H1 (cell line): ENCODE measurements around the gene LRCH1. TPM values are rescaled to one million over a fixed set of nuclear protein-coding genes. Genes with fewer than 3 reads are reported as not detected.

Experiments used
- CTCF ChIA-PET: fragments of 300-600 bp; sonication (Branson Sonifier 250); formaldehyde crosslinking; loops from one replicate; lab custom pipeline; 2021; ENCODE audit not compliant: partially characterized antibody; lab: Charles Lee
- POLR2A ChIA-PET: fragments of 300-600 bp; sonication (Branson Sonifier 250); formaldehyde crosslinking; loops from one replicate; lab custom pipeline; 2021; ENCODE audit warnings: inconsistent platforms; ENCODE audit not compliant: partially characterized antibody; lab: Charles Lee
- DNase-seq, 2 experiments: peaks; one replicate each; pipeline versions ENCODE4 v3.0.0 to v3.0.0-alpha.2; 2010 to 2022; ENCODE audit warnings: low spot score in 2 of 2, low read depth in 1 of 2, mixed read lengths in 1 of 2
- FAIRE-seq: peaks from 2 replicates; lab custom pipeline; 2011; peaks lifted over from hg19 to GRCh38; lab: Jason Lieb, UNC
- H2AFZ ChIP-seq: 2 replicates; pipeline ENCODE4 v1.8.1; 2012; ENCODE audit warnings: low read length, inconsistent platforms
- H2AK5ac ChIP-seq: 2 replicates; pipeline ENCODE4 v1.6.1; 2013; ENCODE audit warnings: low read depth, low read length
- H2BK120ac ChIP-seq: replicated peaks from 2 replicates; pipeline ENCODE3; 2013; ENCODE audit warnings: low read depth, low read length, inconsistent platforms
- H2BK12ac ChIP-seq: 2 replicates; pipeline ENCODE4 v1.6.1; 2013; ENCODE audit warnings: low read depth, low read length
- H2BK15ac ChIP-seq: 2 replicates; pipeline ENCODE4 v1.6.1; 2013; ENCODE audit warnings: low read length
- H2BK20ac ChIP-seq: 2 replicates; pipeline ENCODE4 v1.6.1; 2013; ENCODE audit warnings: low read length
- H2BK5ac ChIP-seq: 2 replicates; pipeline ENCODE4 v1.6.1; 2013; ENCODE audit warnings: low read depth, low read length
- H3K14ac ChIP-seq: 2 replicates; pipeline ENCODE4 v1.6.1; 2013; ENCODE audit warnings: inconsistent platforms; ENCODE audit not compliant: insufficient read length
- H3K18ac ChIP-seq: 2 replicates; pipeline ENCODE4 v1.6.1; 2013; ENCODE audit warnings: low read length; ENCODE audit errors: extremely low read depth
- H3K23ac ChIP-seq: 2 replicates; pipeline ENCODE4 v1.6.1; 2013; ENCODE audit warnings: inconsistent platforms; ENCODE audit not compliant: insufficient read length
- H3K23me2 ChIP-seq: 2 replicates; pipeline ENCODE4 v1.6.1; 2013; ENCODE audit warnings: low read depth, low read length
- H3K27ac ChIP-seq: 2 replicates; pipeline ENCODE4 v1.6.1; 2011; ENCODE audit warnings: low read depth, low read length, inconsistent platforms
- H3K27me3 ChIP-seq, 4 experiments: replicated peaks in 1 of 4; 1 replicate in 1 of 4; 2 replicates in 3 of 4; pipeline versions ENCODE4 v1.6.1 to v1.8.1; 2011 to 2013; ENCODE audit warnings: low read length in 3 of 4, mild to moderate bottlenecking in 3 of 4, inconsistent platforms in 2 of 4, mixed read lengths in 2 of 4, moderate library complexity in 1 of 4; ENCODE audit not compliant: control insufficient read depth in 3 of 4, insufficient read depth in 3 of 4; ENCODE audit errors: extremely low read depth in 1 of 4
- H3K36me3 ChIP-seq, 4 experiments: 2 replicates each; pipeline versions ENCODE4 v1.6.1 to v1.8.1; 2011 to 2013; ENCODE audit warnings: mild to moderate bottlenecking in 4 of 4, low read length in 3 of 4, moderate library complexity in 2 of 4, control low read depth in 1 of 4, inconsistent platforms in 1 of 4; ENCODE audit not compliant: insufficient read depth in 4 of 4, control insufficient read depth in 2 of 4
- H3K4ac ChIP-seq: replicated peaks from 2 replicates; pipeline ENCODE3; 2013; ENCODE audit warnings: low read length, low read depth, mixed read lengths, inconsistent platforms; ENCODE audit not compliant: insufficient read length
- H3K4me1 ChIP-seq, 4 experiments: replicated peaks in 1 of 4; 1 replicate in 1 of 4; 2 replicates in 3 of 4; pipeline versions ENCODE4 v1.6.1 to v1.8.1; 2011 to 2013; ENCODE audit warnings: low read length in 3 of 4, inconsistent platforms in 2 of 4, mixed read lengths in 1 of 4; ENCODE audit not compliant: insufficient read depth in 4 of 4, control insufficient read depth in 3 of 4
- H3K4me2 ChIP-seq, 2 experiments: 2 replicates each; pipeline versions ENCODE4 v1.6.1 to v1.8.1; 2011 to 2013; ENCODE audit warnings: low read depth in 2 of 2, low read length in 2 of 2, control low read depth in 1 of 2, inconsistent platforms in 1 of 2, mild to moderate bottlenecking in 1 of 2; ENCODE audit not compliant: insufficient read depth in 1 of 2
- H3K4me3 ChIP-seq, 4 experiments: fragments of 200-600, 300-600 bp in 1 of 4; sonication (generic), shearing (Covaris generic), sonication (Bioruptor Twin) in 1 of 4; 2 replicates each; pipeline versions ENCODE4 v1.5.1 to v1.8.1; 2011 to 2016; ENCODE audit warnings: low read length in 4 of 4, low read depth in 3 of 4, control low read depth in 2 of 4, inconsistent platforms in 2 of 4, mild to moderate bottlenecking in 2 of 4, mixed read lengths in 1 of 4, moderate library complexity in 1 of 4; ENCODE audit not compliant: insufficient read depth in 2 of 4; ENCODE audit errors: extremely low read depth in 1 of 4
- H3K56ac ChIP-seq: replicated peaks from 2 replicates; pipeline ENCODE3; 2013; ENCODE audit warnings: low read depth, mild to moderate bottlenecking, mixed read lengths, low read length, inconsistent platforms; ENCODE audit not compliant: insufficient read length
- H3K79me1 ChIP-seq: 2 replicates; pipeline ENCODE4 v1.6.1; 2013; ENCODE audit warnings: low read depth, low read length, control low read depth
- H3K79me2 ChIP-seq, 2 experiments: 2 replicates each; pipeline versions ENCODE4 v1.6.1 to v1.8.1; 2012 to 2013; ENCODE audit warnings: low read length in 2 of 2, mild to moderate bottlenecking in 2 of 2, inconsistent platforms in 1 of 2; ENCODE audit not compliant: insufficient read depth in 2 of 2, control insufficient read depth in 1 of 2
- H3K9ac ChIP-seq, 4 experiments: replicated peaks in 1 of 4; 1 replicate in 1 of 4; 2 replicates in 3 of 4; pipeline versions ENCODE4 v1.6.1 to v1.8.1; 2011 to 2013; ENCODE audit warnings: low read depth in 3 of 4, low read length in 3 of 4, control low read depth in 2 of 4, mild to moderate bottlenecking in 2 of 4, moderate library complexity in 2 of 4, inconsistent platforms in 1 of 4; ENCODE audit errors: extremely low read depth in 1 of 4
- H3K9me3 ChIP-seq, 2 experiments: 2 replicates each; pipeline versions ENCODE4 v1.6.1 to v1.8.1; 2012 to 2013; ENCODE audit warnings: mild to moderate bottlenecking in 2 of 2, moderate library complexity in 2 of 2, control low read depth in 1 of 2, inconsistent platforms in 1 of 2, low read depth in 1 of 2, low read length in 1 of 2, mixed read lengths in 1 of 2; ENCODE audit not compliant: insufficient read depth in 2 of 2
- H4K20me1 ChIP-seq, 2 experiments: replicated peaks in 1 of 2; 2 replicates each; pipeline versions ENCODE3 to v1.8.1; 2011 to 2013; ENCODE audit warnings: inconsistent platforms in 2 of 2, low read length in 2 of 2, mild to moderate bottlenecking in 1 of 2; ENCODE audit not compliant: insufficient read depth in 2 of 2, control insufficient read depth in 1 of 2
- H4K5ac ChIP-seq: 2 replicates; pipeline ENCODE4 v1.6.1; 2013; ENCODE audit warnings: low read length, low read depth, mixed read lengths, inconsistent platforms; ENCODE audit not compliant: insufficient read length
- H4K8ac ChIP-seq: 2 replicates; pipeline ENCODE4 v1.8.0; 2013; ENCODE audit warnings: mild to moderate bottlenecking, moderate library complexity, low read length, inconsistent platforms; ENCODE audit not compliant: insufficient read depth; ENCODE audit errors: extremely low read depth
- H4K91ac ChIP-seq: replicated peaks from 2 replicates; pipeline ENCODE3; 2013; ENCODE audit warnings: low read length, mixed read lengths, inconsistent platforms; ENCODE audit not compliant: insufficient read length
- CBX5 ChIP-seq: fragments of 300-800, 300-1000 bp; sonication (generic); IDR thresholded peaks from 2 replicates; pipeline ENCODE4 v1.7.1; 2016; ENCODE audit warnings: antibody characterized with exemption, low read length, low read depth
- CBX8 ChIP-seq: fragments of 300-800, 300-1000 bp; sonication (generic); IDR thresholded peaks from 2 replicates; pipeline ENCODE4 v1.7.1; 2016; ENCODE audit warnings: low read depth, low read length, borderline replicate concordance
- CEBPB ChIP-seq: IDR thresholded peaks from 2 replicates; pipeline ENCODE4 v1.6.1; 2012; ENCODE audit warnings: low read depth, low read length
- CHD1 ChIP-seq: IDR thresholded peaks from 2 replicates; pipeline ENCODE4 v1.6.1; 2012; ENCODE audit warnings: low read depth, low read length, improper control_type of control experiment
- FOSL1 ChIP-seq: IDR thresholded peaks from 2 replicates; pipeline ENCODE4 v1.6.1; 2011; ENCODE audit warnings: mild to moderate bottlenecking, low read depth, low read length, moderate library complexity; ENCODE audit not compliant: insufficient read depth
- GTF2F1 ChIP-seq: IDR thresholded peaks from 2 replicates; pipeline ENCODE4 v1.6.1; 2012; ENCODE audit warnings: low read depth, low read length, improper control_type of control experiment, borderline replicate concordance
- KDM4A ChIP-seq: IDR thresholded peaks from one replicate; pipeline ENCODE4 v1.7.1; 2012; ENCODE audit warnings: low read depth, mild to moderate bottlenecking, moderate library complexity, low read length, inconsistent platforms; ENCODE audit not compliant: severe bottlenecking
- POLR2AphosphoS5 ChIP-seq: IDR thresholded peaks from 2 replicates; pipeline ENCODE4 v1.6.1; 2011; ENCODE audit warnings: low read depth, low read length
- POU5F1 ChIP-seq: IDR thresholded peaks from 2 replicates; pipeline ENCODE4 v1.6.1; 2011; ENCODE audit warnings: low read depth, mild to moderate bottlenecking, low read length, moderate library complexity
- TAF7 ChIP-seq: optimal IDR thresholded peaks from 2 replicates; pipeline ENCODE3; 2011; ENCODE audit warnings: low read depth, mild to moderate bottlenecking, inconsistent platforms, low read length, moderate library complexity, borderline replicate concordance
- TBP ChIP-seq: IDR thresholded peaks from 2 replicates; pipeline ENCODE4 v1.6.1; 2011; ENCODE audit warnings: low read depth, low read length, improper control_type of control experiment
- WGBS, 2 experiments: shearing (Covaris generic) in 1 of 2; methylation state at CpG; one replicate each; pipeline versions ENCODE4 v1.1.6 to v1.1.7; 2013 to 2015; ENCODE audit warnings: low lambda C conversion rate in 2 of 2, mixed read lengths in 2 of 2, inconsistent platforms in 1 of 2, low coverage in 1 of 2, missing lambda C conversion rate in 1 of 2; ENCODE audit not compliant: insufficient replicate concordance in 2 of 2, insufficient coverage in 1 of 2, insufficient read length in 1 of 2; ENCODE audit errors: extremely low coverage in 1 of 2, missing lambda C conversion rate in 1 of 2; 5-methylcytosine and 5-hydroxymethylcytosine counted together
- polyA plus RNA-seq, 7 experiments: library from polyadenylated mRNA; depleted of rRNA in 3 of 7; stranded (reverse) in 5 of 7; unstranded in 2 of 7; fragments of >200 nt in 5 of 7; fragments of 200-250 nt in 2 of 7; gene quantifications; 1 replicate in 5 of 7; 2 replicates in 1 of 7; 4 replicates in 1 of 7; pipeline versions ENCODE4 v1.2.1 to v1.2.3, GENCODE V29; 2011 to 2013; ENCODE audit warnings: missing spikeins in 2 of 7, mixed read lengths in 2 of 7
- total RNA-seq: library from RNA; stranded (reverse); fragmentation: NEBNext Ultra II Directional; extraction: Animal tissue kit (Norgen Biotek cat#: 25700); gene quantifications from 2 replicates; pipeline ENCODE4 v1.2.1, GENCODE V29; 2021
- TF ChIP-seq, protein P1 (sequence below), 3 experiments: IDR thresholded peaks; 1 replicate in 2 of 3; 2 replicates in 1 of 3; pipeline versions ENCODE4 v1.5.1 to v1.6.1; 2011; ENCODE audit warnings: low read length in 3 of 3, mild to moderate bottlenecking in 3 of 3, inconsistent platforms in 2 of 3, low read depth in 1 of 3, moderate library complexity in 1 of 3; ENCODE audit not compliant: insufficient read depth in 1 of 3; ENCODE audit errors: control extremely low read depth in 1 of 3

Gene LRCH1
- total and polyA plus RNA-seq, 2 of the 8 experiments (the other 6 are each of a cell fraction or from before 2014, with no cell fraction given), result 3.0 to 10.1 TPM

GRCh38 chr13:46676378-46676725 is 123.4 kb downstream of the LRCH1 start:
- Histone ChIP-seq H3K56ac (no peak overlapping the region), H3K79me2 (no peaks in the 10 kb centered on the region), H2AFZ (no peak overlapping the region), H3K4ac (no peak overlapping the region), H2BK5ac (no peak overlapping the region), H3K9me3 (no peaks in the 10 kb centered on the region), H3K23ac (no peak overlapping the region), H3K27ac (no peak overlapping the region), H2BK120ac (no peak overlapping the region), H3K9ac (no peak overlapping the region), H3K4me3 (no peak overlapping the region), H4K20me1 (peaks cover 0 to 2% of the 10 kb centered on the region in 2 experiments), H4K5ac (no peak overlapping the region), H3K4me1 (no peaks in the 10 kb centered on the region), H4K91ac (no peak overlapping the region), H2BK20ac (no peak overlapping the region), H2BK12ac (no peak overlapping the region), H3K23me2 (no peaks in the 10 kb centered on the region), H3K14ac (no peak overlapping the region), H3K18ac (no peak overlapping the region), H2AK5ac (no peak overlapping the region), H3K79me1 (peaks cover 2% of the 10 kb centered on the region), H3K36me3 (no peaks in the 10 kb centered on the region), H2BK15ac (no peak overlapping the region), H3K4me2 (no peak overlapping the region), H4K8ac (no peak overlapping the region), H3K27me3 (no peaks in the 10 kb centered on the region)
- CTCF ChIA-PET, result interaction anchor here (0.6 to 2.1 kb wide), 3 partner anchors 14 to 1510 kb away, joined by 3 to 6 read pairs (median 4); no protein-coding TSS in a partner anchor
- POLR2A ChIA-PET, result no interaction called here
- FAIRE-seq, result no peak
- 87% methylated on average over 3 of the region's 3 CpGs; no CpG with 5 or more reads in 1 of the 2 experiments for WGBS, 2 experiments
- no peak for DNase-seq
- no peak for TF ChIP-seq CHD1
- no peak for TF ChIP-seq CBX5
- TF ChIP-seq CEBPB, result no peak
- no peak for TF ChIP-seq POU5F1
- no peak for TF ChIP-seq CBX8
- TF ChIP-seq FOSL1, result no peak
- TF ChIP-seq TBP, result no peak
- TF ChIP-seq, protein P1, sequence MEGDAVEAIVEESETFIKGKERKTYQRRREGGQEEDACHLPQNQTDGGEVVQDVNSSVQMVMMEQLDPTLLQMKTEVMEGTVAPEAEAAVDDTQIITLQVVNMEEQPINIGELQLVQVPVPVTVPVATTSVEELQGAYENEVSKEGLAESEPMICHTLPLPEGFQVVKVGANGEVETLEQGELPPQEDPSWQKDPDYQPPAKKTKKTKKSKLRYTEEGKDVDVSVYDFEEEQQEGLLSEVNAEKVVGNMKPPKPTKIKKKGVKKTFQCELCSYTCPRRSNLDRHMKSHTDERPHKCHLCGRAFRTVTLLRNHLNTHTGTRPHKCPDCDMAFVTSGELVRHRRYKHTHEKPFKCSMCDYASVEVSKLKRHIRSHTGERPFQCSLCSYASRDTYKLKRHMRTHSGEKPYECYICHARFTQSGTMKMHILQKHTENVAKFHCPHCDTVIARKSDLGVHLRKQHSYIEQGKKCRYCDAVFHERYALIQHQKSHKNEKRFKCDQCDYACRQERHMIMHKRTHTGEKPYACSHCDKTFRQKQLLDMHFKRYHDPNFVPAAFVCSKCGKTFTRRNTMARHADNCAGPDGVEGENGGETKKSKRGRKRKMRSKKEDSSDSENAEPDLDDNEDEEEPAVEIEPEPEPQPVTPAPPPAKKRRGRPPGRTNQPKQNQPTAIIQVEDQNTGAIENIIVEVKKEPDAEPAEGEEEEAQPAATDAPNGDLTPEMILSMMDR (IDR thresholded peaks at IDR 0.05; ENCODE audit: control extremely low read depth in 1 of 3, insufficient read depth in 1 of 3, low read depth in 1 of 3, low read length in 3 of 3), result no peak
- TF ChIP-seq POLR2AphosphoS5, result no peak
- TF ChIP-seq TAF7, result no peak
- TF ChIP-seq KDM4A, result no peak
- TF ChIP-seq GTF2F1, result no peak
